ENCODE data around the gene CREBL2. TPM values are rescaled to one million over a fixed set of nuclear protein-coding genes. Genes with fewer than 3 reads are reported as not detected.

CREBL2 gene
- total RNA-seq, result 42.6 and 43.0 TPM in 2 replicates

GRCh38 chr12:12611512-12612306 is at the start of gene CREBL2:
Gene CREBL2 (plus strand): TSS chr12:12611876. CDS start chr12:12612173, 297 bp downstream.

DNA sequence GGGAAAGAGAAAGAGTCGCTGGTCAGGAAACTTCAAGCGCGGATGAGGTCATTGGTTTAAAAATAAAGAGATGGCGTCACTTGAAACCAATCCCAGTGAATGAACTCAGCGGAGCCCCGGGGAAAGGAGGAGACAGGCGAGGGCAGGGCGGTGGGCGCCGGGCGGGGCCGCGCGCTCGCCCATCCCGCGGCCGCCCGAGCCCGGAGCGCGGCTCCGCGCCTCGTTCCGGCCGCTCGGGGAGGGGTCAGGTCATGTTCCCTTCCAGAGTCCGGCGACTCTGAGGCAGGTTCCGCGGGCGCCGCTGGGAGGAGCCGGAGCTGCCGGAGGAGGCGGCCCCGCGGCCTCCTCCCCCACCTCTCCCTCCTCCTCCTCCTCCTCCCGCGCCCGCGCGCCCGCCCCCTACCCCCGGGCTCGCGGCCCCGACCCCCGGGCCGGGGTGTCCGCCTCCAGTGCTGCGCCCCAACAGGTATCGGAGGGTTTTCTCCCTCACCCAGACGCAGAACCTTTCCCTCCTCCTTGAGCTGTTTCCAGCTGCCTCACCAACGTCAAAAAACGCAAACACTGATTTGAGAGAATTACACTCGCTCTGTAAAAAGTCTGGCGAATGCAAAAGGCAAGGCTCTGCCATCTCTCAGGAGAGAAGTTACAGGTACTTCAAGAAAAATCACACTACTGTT is 49.0 kb upstream of the CREBL2 start, which contains the start of gene DUSP16:
Gene DUSP16, minus strand, starts transcription at position 279 of the 677 bp plus-strand sequence. CDS start 41,765 bp downstream, outside the sequence.

Other genes with a start within 250 kb of the CREBL2 start
- 6.2 and 6.3 TPM in 2 replicates for gene DUSP16, start 49.0 kb upstream of the CREBL2 start, total RNA-seq
- 0.24 and 0.32 TPM in 2 replicates for gene GPR19, start 84.3 kb downstream of the CREBL2 start, total RNA-seq
- gene CDKN1B, start 105.5 kb downstream of the CREBL2 start, total RNA-seq, result 33.3 and 48.2 TPM in 2 replicates
- gene APOLD1, start 173.8 kb downstream of the CREBL2 start, total RNA-seq, result 4.5 and 5.1 TPM in 2 replicates
- 55.7 and 59.3 TPM in 2 replicates for gene DDX47, start 201.5 kb downstream of the CREBL2 start, total RNA-seq